Osteocyte (in vitro differentiated cells): Measurements from ENCODE around the gene SEMA3C. TPM values are rescaled to one million over a fixed set of nuclear protein-coding genes. Genes with fewer than 3 reads are reported as not detected.

Source experiments
- DNase-seq: peaks from one replicate; pipeline ENCODE4 v3.0.0; 2021; ENCODE audit warnings: mixed read lengths; ENCODE audit not compliant: unreplicated experiment; ENCODE audit errors: extremely low spot score
- H3K27ac Mint-ChIP-seq: one replicate; pipeline ENCODE4 v1.8.0; 2021; ENCODE audit warnings: mild to moderate bottlenecking, mixed read lengths; ENCODE audit not compliant: unreplicated experiment
- H3K27me3 Mint-ChIP-seq: one replicate; pipeline ENCODE4 v1.8.0; 2021; ENCODE audit warnings: mixed read lengths; ENCODE audit not compliant: unreplicated experiment
- H3K36me3 Mint-ChIP-seq: one replicate; pipeline ENCODE4 v1.8.0; 2021; ENCODE audit warnings: mixed read lengths; ENCODE audit not compliant: unreplicated experiment
- H3K4me1 Mint-ChIP-seq: one replicate; pipeline ENCODE4 v1.8.0; 2021; ENCODE audit warnings: mixed read lengths; ENCODE audit not compliant: unreplicated experiment
- H3K4me3 Mint-ChIP-seq: one replicate; pipeline ENCODE4 v1.8.0; 2021; ENCODE audit warnings: mild to moderate bottlenecking, moderate library complexity, mixed read lengths; ENCODE audit not compliant: unreplicated experiment
- H3K9me3 Mint-ChIP-seq: one replicate; pipeline ENCODE4 v1.8.0; 2021; ENCODE audit warnings: mixed read lengths; ENCODE audit not compliant: unreplicated experiment
- total RNA-seq: library from RNA; stranded (reverse); gene quantifications from 2 replicates; pipeline ENCODE4 v1.2.1, GENCODE V29; 2021
- TF ChIP-seq, protein P1 (sequence below): fragments of 200-600 bp; sonication (generic); IDR thresholded peaks from 2 replicates; pipeline ENCODE4 v1.5.0; 2021; ENCODE audit warnings: antibody characterized with exemption, mild to moderate bottlenecking, moderate library complexity

SEMA3C gene
- total RNA-seq, 1 donor from 2014 or later, result 74.1 TPM

DNA sequence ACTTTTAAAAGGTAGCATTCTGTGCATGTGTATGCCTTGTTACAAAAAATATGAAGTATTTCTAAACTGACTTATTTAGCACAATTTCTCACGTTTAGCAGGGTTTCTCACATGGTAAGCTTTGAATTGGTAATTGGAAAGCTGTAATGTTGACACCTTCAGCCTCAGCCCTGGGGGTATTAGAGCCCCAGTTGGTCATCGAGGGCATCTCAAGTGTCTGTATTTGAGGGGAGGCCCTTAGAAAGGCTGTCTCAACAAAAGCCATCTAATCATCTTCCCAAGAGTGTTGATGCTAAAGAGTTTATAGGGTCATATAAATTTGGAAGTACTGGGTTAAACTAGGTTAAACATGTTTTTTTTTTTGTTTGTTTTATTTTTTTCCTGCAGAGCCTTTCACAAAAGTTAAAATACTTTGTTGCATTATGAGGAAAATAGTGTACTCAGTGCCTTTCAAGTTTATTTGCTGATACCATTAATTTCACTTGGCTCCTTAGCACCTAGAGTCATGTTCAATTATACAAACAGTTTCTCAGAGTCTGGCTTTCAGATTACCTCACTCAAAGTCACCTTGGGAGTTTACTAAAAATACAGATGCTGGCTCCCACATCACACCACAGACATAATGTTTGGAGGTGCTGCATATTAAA lies 146.4 kb downstream of the SEMA3C start:
- Mint-ChIP-seq H3K36me3 (peaks cover 13% of the 10 kb centered on the region), H3K27me3 (no peaks in the 10 kb centered on the region), H3K27ac (no peak overlapping the region), H3K4me1 (peaks cover 10% of the 10 kb centered on the region), H3K4me3 (no peak overlapping the region), H3K9me3 (no peaks in the 10 kb centered on the region)
- TF ChIP-seq, protein P1, sequence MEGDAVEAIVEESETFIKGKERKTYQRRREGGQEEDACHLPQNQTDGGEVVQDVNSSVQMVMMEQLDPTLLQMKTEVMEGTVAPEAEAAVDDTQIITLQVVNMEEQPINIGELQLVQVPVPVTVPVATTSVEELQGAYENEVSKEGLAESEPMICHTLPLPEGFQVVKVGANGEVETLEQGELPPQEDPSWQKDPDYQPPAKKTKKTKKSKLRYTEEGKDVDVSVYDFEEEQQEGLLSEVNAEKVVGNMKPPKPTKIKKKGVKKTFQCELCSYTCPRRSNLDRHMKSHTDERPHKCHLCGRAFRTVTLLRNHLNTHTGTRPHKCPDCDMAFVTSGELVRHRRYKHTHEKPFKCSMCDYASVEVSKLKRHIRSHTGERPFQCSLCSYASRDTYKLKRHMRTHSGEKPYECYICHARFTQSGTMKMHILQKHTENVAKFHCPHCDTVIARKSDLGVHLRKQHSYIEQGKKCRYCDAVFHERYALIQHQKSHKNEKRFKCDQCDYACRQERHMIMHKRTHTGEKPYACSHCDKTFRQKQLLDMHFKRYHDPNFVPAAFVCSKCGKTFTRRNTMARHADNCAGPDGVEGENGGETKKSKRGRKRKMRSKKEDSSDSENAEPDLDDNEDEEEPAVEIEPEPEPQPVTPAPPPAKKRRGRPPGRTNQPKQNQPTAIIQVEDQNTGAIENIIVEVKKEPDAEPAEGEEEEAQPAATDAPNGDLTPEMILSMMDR, result no peak
- no peak for DNase-seq

GRCh38 chr7:80771523-80771922 lies 147.3 kb downstream of the SEMA3C start:
- Mint-ChIP-seq H3K36me3 (peaks cover 15% of the 10 kb centered on the region), H3K27me3 (no peaks in the 10 kb centered on the region), H3K4me3 (no peak overlapping the region), H3K4me1 (peaks cover 15% of the 10 kb centered on the region), H3K27ac (no peak overlapping the region), H3K9me3 (no peaks in the 10 kb centered on the region)
- TF ChIP-seq, protein P1, result no peak
- no peak for DNase-seq

- no peak overlapping the region for H3K4me3 Mint-ChIP-seq
- no peak overlapping the region for H3K27ac Mint-ChIP-seq
- H3K9me3 Mint-ChIP-seq, result no peaks in the 10 kb centered on the region
- TF ChIP-seq, protein P1, result no peak
- H3K36me3 Mint-ChIP-seq, result peaks cover 18% of the 10 kb centered on the region
- peaks cover 19% of the 10 kb centered on the region for H3K4me1 Mint-ChIP-seq
- DNase-seq, result no peak
- H3K27me3 Mint-ChIP-seq, result no peaks in the 10 kb centered on the region
Measured at GRCh38 chr7:80770675-80771081, 148.2 kb downstream of the SEMA3C start.

DNA sequence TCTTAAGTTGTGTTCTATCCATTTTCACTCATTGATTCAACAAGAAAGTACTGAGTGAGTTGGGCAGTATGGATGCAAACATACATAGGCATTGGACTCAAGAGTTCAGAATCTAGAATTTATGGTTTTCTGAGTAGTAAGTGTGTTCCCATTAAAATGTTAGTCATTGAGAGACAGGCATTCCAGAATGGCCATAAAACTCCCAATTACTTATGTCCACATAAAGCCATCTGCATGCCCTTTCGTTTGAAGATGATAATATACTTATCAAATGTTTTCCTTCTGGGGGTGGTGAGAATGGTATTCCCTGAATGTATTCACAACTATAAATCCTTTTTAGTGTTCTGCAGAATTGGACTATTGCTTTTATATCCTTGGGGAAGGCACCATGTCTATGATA lies 148.8 kb downstream of the SEMA3C start:
- Mint-ChIP-seq H3K36me3 (peaks cover 21% of the 10 kb centered on the region), H3K9me3 (no peaks in the 10 kb centered on the region), H3K27ac (no peak overlapping the region), H3K27me3 (no peaks in the 10 kb centered on the region), H3K4me1 (peaks cover 17% of the 10 kb centered on the region), H3K4me3 (no peak overlapping the region)
- TF ChIP-seq, protein P1, result no peak
- DNase-seq, result no peak

DNA sequence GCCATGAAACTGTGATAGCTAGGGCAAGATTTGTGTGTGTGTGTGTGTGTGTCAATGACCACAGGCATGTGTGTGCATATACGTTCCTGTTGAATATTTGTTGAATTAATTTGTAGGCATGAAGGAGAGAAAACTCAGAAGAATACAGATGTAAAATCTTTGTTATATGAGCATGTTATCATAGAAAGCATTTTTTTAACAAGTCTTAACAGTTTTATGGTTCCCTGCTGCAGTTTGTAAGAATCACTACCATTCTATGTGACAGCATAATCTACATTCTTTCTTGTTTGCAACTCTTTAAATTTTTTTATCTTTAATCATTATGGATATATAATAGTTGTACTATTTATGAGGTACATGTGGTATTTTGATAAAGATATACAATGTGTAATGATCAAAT lies 150.1 kb downstream of the SEMA3C start:
- Mint-ChIP-seq H3K4me3 (no peak overlapping the region), H3K4me1 (peaks cover 12% of the 10 kb centered on the region), H3K36me3 (peaks cover 18% of the 10 kb centered on the region), H3K27ac (no peak overlapping the region), H3K9me3 (no peaks in the 10 kb centered on the region), H3K27me3 (no peaks in the 10 kb centered on the region)
- DNase-seq, result no peak
- TF ChIP-seq, protein P1, result no peak
